Testis (tissue), 3 donors: ENCODE data around the gene ACTL8. TPM values are rescaled to one million over a fixed set of nuclear protein-coding genes. Genes with fewer than 3 reads are reported as not detected.
A peak's percentile ranks its signal among the peaks of the same experiment; 100 is the strongest.
"Not testable (repeated sequence)": the region's sequence is repeated elsewhere in the genome, so short reads cannot be mapped to it uniquely, and the experiment has no call there.

Source experiments
- DNase-seq: peaks from one replicate; pipeline ENCODE4 v3.0.0-alpha.2; 2019
- H3K27ac ChIP-seq, 2 donors: fragments of 200-600 bp; sonication (generic); one replicate each; pipeline ENCODE4 v1.5.1; 2019
- H3K27me3 ChIP-seq: fragments of 200-600 bp; sonication (generic); one replicate; pipeline ENCODE4 v1.5.1; 2019
- H3K36me3 ChIP-seq: fragments of 200-600 bp; sonication (generic); one replicate; pipeline ENCODE4 v1.5.1; 2017; ENCODE audit warnings: low read depth; ENCODE audit errors: missing control alignments
- H3K4me1 ChIP-seq: fragments of 200-600 bp; sonication (generic); one replicate; pipeline ENCODE4 v1.5.1; 2019
- H3K4me3 ChIP-seq, 2 donors: fragments of 200-600 bp; sonication (generic); one replicate each; pipeline ENCODE4 v1.5.1; 2017 to 2019
- H3K9me3 ChIP-seq: fragments of 200-600 bp; sonication (generic); one replicate; pipeline ENCODE4 v1.5.1; 2017
- POLR2A ChIP-seq: fragments of 450-650 bp; IDR thresholded peaks from one replicate; pipeline ENCODE4 v1.6.1; 2017; ENCODE audit warnings: antibody characterized with exemption, mild to moderate bottlenecking, moderate library complexity
- WGBS, 2 donors: methylation state at CpG; one replicate each; pipeline ENCODE4 v1.1.5; 2018; 5-methylcytosine and 5-hydroxymethylcytosine counted together
- intact Hi-C: fragments of 100-400 bp; cut with DNase I; formaldehyde crosslinking; loops from one replicate; pipeline ENCODE4 v1.15.1; 2023; ENCODE audit warnings: low total_unique reads
- polyA plus RNA-seq: library from polyadenylated mRNA; stranded (reverse); fragments of 350-450 nt; fragmentation: Illumina TruSeq; extraction: RNeasy Lipid Tissue Mini Kit (QIAGEN cat#74804); gene quantifications from one replicate; pipeline ENCODE4 v1.2.3, GENCODE V29; 2014; ENCODE audit warnings: low read depth, low replicate concordance; ENCODE audit not compliant: insufficient read depth
- total RNA-seq, 2 donors: library from RNA; depleted of rRNA; stranded (reverse); fragments of >200 nt; gene quantifications; one replicate each; pipeline ENCODE4 v1.2.3, GENCODE V29; 2016
- TF ChIP-seq, protein P1 (sequence below), 3 experiments: fragments of 450-650 bp in 2 of 3; fragments of 200-600 bp in 1 of 3; sonication (generic) in 1 of 3; IDR thresholded peaks; one replicate each; pipeline ENCODE4 v1.5.1; 2016 to 2019; ENCODE audit warnings: antibody characterized with exemption in 3 of 3, mild to moderate bottlenecking in 2 of 3, moderate library complexity in 1 of 3

ACTL8 gene
- total and polyA plus RNA-seq, 3 donors from 2014 or later, result 10.9 to 12.8 (median 12.6) TPM

DNA sequence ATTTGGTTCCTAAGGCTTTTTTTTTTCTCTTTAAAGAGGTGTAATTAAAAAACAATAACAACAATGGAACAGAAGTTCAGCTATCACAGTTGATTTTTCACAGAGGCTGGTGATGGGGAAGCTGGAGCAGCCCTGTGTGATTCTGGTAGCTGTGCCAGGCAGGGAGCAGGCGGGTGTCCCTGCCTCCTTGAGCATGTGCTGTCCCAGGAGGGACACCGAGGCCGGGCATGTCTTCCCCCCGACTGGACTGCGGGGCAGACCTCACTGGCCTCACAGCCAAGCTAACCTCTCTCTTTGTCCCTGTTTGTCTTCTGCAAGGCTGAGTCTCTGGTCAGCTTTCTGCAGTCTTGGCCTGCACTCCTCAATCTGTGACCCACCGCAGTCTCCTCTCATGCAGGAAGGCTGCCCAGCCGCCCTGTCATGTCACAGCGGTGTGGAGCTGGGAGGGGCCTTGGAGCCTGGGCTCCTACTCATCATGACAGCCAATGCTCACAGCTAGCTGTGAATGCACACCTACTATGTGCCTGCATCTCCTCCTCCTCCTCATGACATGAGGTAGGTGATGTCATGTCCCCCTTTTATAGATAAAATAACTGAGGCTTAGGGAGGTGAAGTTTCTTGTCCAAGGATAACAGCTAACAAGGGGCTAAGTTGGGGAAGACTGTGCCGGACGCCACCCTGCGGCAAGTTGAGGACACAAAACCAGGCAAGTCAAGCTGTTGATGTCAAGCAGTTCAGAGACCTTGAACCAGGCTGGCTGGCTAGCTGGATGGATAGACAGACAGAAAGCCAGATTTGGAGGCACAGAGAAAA, 10.3 kb upstream of the ACTL8 start:
- Histone ChIP-seq H3K9me3 (no peaks in the 10 kb centered on the region), H3K27ac (no peak overlapping the region), H3K36me3 (no peaks in the 10 kb centered on the region)

DNA sequence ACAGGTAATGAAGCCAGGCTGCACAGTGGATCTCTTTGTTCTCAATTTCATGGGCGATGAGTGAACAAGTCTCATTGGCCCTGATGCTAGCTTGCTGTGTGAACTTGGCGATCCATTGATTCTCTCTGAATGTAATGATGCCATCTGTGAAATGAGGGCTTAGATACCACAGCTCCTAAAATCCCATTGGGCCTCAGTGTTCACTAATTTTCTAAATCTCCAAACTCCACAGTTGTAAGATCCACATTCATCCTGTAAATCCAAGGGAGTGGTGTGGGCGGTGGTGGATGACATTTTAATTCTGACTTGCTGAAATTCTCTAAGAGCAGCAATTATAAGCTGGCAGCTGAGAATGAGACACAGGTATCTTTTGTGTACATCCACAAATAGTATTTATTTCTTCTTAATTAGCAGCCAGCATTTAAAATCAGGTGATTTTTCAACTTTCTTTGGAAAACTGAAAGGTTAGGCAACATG, 9.6 kb upstream of the ACTL8 start:
- Histone ChIP-seq H3K4me1 (peaks cover 8% of the 10 kb centered on the region), H3K27ac (no peak overlapping the region), H3K4me3 (no peak overlapping the region), H3K36me3 (no peaks in the 10 kb centered on the region), H3K9me3 (no peaks in the 10 kb centered on the region), H3K27me3 (no peaks in the 10 kb centered on the region)
- DNase-seq, result no peak
- TF ChIP-seq, protein P1, sequence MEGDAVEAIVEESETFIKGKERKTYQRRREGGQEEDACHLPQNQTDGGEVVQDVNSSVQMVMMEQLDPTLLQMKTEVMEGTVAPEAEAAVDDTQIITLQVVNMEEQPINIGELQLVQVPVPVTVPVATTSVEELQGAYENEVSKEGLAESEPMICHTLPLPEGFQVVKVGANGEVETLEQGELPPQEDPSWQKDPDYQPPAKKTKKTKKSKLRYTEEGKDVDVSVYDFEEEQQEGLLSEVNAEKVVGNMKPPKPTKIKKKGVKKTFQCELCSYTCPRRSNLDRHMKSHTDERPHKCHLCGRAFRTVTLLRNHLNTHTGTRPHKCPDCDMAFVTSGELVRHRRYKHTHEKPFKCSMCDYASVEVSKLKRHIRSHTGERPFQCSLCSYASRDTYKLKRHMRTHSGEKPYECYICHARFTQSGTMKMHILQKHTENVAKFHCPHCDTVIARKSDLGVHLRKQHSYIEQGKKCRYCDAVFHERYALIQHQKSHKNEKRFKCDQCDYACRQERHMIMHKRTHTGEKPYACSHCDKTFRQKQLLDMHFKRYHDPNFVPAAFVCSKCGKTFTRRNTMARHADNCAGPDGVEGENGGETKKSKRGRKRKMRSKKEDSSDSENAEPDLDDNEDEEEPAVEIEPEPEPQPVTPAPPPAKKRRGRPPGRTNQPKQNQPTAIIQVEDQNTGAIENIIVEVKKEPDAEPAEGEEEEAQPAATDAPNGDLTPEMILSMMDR (IDR thresholded peaks at IDR 0.05), result no peak
- no peak for TF ChIP-seq POLR2A
- 78 to 92% methylated on average over 3 of the region's 3 CpGs for WGBS, 2 donors
- intact Hi-C loops, result no loop called here

More for the DNA sequence above, 10.3 kb upstream of the ACTL8 start:
- intact Hi-C loops, result no loop called here
- DNase-seq, result peak; percentile 33
- H3K27me3 ChIP-seq, result no peaks in the 10 kb centered on the region
- TF ChIP-seq, protein P1 (IDR thresholded peaks at IDR 0.05), result peak in 1 of 3 experiments; percentile 9
- TF ChIP-seq POLR2A, result no peak
- no peak overlapping the region for H3K4me3 ChIP-seq
- whole genome bisulfite sequencing, 2 donors, result 80 to 87% methylated on average over 11 of the region's 11 CpGs
- peaks cover 8% of the 10 kb centered on the region for H3K4me1 ChIP-seq

DNA sequence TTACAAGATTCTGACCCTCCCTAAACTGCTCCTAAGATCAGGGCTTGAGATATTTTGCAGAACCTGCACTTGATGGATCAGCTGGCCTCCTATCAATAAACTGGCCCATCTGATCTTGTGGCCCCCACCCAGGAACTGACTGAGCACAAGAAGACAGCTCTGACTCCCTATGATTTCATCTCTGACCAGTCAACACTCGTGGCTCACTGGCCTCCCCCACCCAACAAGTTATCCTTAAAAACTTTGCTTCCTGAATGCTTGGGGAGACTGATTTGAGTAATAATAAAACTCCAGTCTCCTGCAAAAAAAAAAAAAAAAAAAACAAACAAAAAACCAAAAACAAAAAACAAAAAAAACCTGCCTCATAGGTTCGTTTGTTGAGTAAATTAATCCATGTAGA, 8.9 kb upstream of the ACTL8 start:
- H3K4me1 ChIP-seq, H3K4me3 ChIP-seq, H3K9me3 ChIP-seq, H3K27me3 ChIP-seq, H3K36me3 ChIP-seq, intact Hi-C loops, DNase-seq, H3K27ac ChIP-seq: not testable (repeated sequence)
- 77 to 85% methylated on average over 2 of the region's 2 CpGs for WGBS, 2 donors

- Histone ChIP-seq H3K27ac (no peak overlapping the region), H3K9me3 (no peaks in the 10 kb centered on the region), H3K4me1 (peaks cover 8% of the 10 kb centered on the region), H3K27me3 (no peaks in the 10 kb centered on the region), H3K36me3 (no peaks in the 10 kb centered on the region), H3K4me3 (no peak overlapping the region)
- DNase-seq, result no peak
- WGBS, 2 donors, result 77 to 94% methylated on average over 2 of the region's 2 CpGs
- intact Hi-C loops, result no loop called here
- TF ChIP-seq, protein P1 (IDR thresholded peaks at IDR 0.05), result no peak
- TF ChIP-seq POLR2A, result no peak
Observed at GRCh38 chr1:17746920-17747319, 8.2 kb upstream of the ACTL8 start.

DNA sequence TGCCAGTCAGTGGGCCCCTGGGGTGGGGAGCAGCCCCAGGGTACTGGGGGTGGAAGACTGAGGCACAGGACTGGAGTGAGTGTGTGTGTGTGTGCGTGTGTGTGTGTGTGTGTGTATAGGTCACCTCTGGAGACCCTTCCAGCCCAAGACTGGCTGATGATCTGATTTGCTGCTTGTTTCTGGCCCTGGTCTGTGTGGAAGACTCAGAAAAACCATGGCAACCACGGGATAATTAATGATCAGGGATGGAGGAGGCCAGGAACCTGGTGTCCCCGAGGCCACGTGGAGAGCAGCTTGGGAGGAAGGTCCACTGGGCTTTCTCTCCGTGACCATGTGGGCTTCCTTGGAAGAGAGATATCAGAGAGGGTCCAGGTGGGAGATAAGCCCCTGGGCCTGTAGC, 4.8 kb upstream of the ACTL8 start:
- 67 to 90% methylated on average over 2 to 5 of the region's 5 CpGs for WGBS, 2 donors
- H3K27me3 ChIP-seq, result no peaks in the 10 kb centered on the region
- H3K4me3 ChIP-seq, result no peak overlapping the region
- DNase-seq, result no peak
- TF ChIP-seq POLR2A, result no peak
- TF ChIP-seq, protein P1 (IDR thresholded peaks at IDR 0.05), result no peak
- no peaks in the 10 kb centered on the region for H3K36me3 ChIP-seq
- intact Hi-C loops, result no loop called here
- no peaks in the 10 kb centered on the region for H3K9me3 ChIP-seq
- H3K4me1 ChIP-seq, result no peaks in the 10 kb centered on the region
- H3K27ac ChIP-seq, result no peak overlapping the region
